GM19324 (cell line): ENCODE data around the gene TBC1D20.

ENCODE experiments used
- ATAC-seq: cut with Tn5 transposase; IDR thresholded peaks from one replicate; pipeline ENCODE4 v1.9.1; 2021; ENCODE audit warnings: mild to moderate bottlenecking, moderate library complexity; ENCODE audit not compliant: unreplicated experiment, low FRiP score

TBC1D20 gene

GRCh38 chr20:420721-421574 is 41.4 kb downstream of the TBC1D20 start:
- no peak for ATAC-seq

- no peak for ATAC-seq
Measured at GRCh38 chr20:420166-420620, 42.1 kb downstream of the TBC1D20 start.

- ATAC-seq, result no peak
Measured at GRCh38 chr20:419556-420165, 42.7 kb downstream of the TBC1D20 start.

- ATAC-seq, result no peak
Measured at GRCh38 chr20:418858-419365, 43.4 kb downstream of the TBC1D20 start.

DNA sequence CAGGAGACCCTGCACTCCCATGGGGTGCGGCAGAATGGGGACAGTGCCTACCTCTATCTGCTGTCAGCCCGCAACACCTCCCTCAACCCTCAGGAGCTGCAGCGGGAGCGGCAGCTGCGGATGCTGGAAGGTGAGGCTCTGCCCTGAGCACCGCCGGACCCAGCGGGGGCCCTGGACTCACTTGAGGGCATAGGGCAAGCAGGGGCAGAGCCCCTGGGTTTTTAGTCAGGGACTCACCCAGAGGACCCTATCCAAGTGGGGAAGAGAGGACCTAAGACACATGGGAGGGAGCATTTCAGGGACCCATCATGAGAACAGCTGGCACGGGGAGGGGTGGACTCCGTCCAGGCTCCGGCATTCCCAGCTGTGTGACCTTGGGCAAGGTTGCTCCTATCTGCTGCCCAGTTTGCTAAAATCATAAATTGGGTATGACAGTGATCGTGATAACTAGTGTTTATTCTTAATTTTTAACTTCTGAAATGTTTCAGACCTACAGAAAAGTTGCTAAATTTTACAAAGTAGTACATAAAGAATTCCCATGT is 44.5 kb downstream of the TBC1D20 start:
- ATAC-seq, result no peak

- ATAC-seq, result no peak
Measured at GRCh38 chr20:416950-417800, 45.2 kb downstream of the TBC1D20 start.

- no peak for ATAC-seq
Measured at GRCh38 chr20:415820-416322, 46.5 kb downstream of the TBC1D20 start.

GRCh38 chr20:414161-414560 is 48.2 kb downstream of the TBC1D20 start:
- ATAC-seq, result no peak

- no peak for ATAC-seq
Measured at GRCh38 chr20:412081-412480, 50.3 kb downstream of the TBC1D20 start.

GRCh38 chr20:409697-410559 is 52.4 kb downstream of the TBC1D20 start:
- no peak for ATAC-seq

- ATAC-seq, result no peak
Measured at GRCh38 chr20:408843-409696, 53.3 kb downstream of the TBC1D20 start.

DNA sequence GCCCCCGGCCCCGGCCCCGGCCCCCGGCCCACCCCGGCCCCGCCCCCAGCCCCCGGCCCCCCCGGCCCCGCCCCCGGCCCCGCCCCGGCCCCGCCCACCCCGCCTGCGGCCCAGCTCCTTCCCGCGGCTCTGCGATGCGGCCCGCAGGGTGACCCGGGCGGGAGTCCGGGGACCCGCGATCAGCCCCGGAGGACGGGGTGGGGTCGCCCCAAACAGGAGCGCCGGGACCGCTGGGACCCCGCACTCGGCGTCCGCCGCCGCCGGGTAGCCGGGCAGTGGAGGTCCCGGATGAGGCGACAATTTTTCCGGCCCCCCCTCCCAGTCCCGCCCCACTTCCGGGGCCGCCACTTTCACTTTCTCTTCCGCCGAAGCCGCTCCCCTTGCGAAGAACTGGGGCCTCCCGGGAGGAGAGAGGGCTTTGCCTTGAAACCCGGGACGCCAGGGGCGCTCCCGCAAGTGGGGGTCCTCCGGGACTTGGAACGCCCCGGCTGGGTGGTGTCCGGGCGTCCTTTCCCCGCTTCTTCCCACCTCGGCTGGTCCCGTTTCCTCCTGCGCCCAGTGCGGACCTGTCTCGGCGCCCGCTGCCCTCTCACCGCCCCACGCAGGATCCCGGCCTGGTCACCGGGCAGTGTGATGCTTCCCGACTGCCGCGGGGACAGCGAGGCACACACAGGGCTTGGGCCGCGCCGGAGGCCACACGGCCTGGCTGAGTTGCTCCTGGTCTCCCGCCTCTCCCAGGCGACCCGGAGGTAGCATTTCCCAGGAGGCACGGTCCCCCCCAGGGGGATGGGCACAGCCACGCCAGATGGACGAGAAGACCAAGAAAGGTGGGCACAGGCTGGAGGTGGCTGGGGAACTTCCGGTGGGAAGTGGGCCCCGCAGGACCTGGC is 54.1 kb downstream of the TBC1D20 start, which contains the start of gene RBCK1:
TSS of gene RBCK1 (plus strand) at position 347 of the 890 bp plus-strand sequence. CDS start at position 806, 459 bp downstream.
- ATAC-seq, result peak; percentile 71

- peak; percentile 68 for ATAC-seq
Measured at GRCh38 chr20:407133-407952, 55.0 kb downstream of the TBC1D20 start.

GRCh38 chr20:406200-407132 is 55.9 kb downstream of the TBC1D20 start:
- no peak for ATAC-seq

DNA sequence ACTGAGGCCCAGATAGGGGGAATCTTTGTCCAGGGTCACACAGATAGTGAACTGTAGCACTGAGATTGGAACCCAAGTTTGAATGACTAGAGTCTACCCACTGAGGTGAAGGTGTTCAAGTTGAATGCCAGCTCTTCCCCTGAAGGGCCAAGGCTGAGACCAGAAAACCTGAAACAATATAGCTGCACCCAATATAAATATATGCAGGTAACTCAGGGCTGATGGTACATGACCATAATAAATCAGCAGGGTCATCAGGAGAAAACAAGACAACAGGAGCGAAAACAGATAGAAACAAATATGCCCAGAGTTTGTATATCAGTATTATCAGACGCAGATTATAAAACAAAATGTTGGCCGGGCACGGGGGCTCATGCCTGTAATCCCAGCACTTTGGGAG is 58.2 kb downstream of the TBC1D20 start:
- no peak for ATAC-seq
